ENCODE measurements around the gene FREM3. TPM values are rescaled to one million over a fixed set of nuclear protein-coding genes. Genes with fewer than 3 reads are reported as not detected.

The FREM3 gene
- total RNA-seq, 4 donors from 2014 or later: not detected

GRCh38 chr4:143581331-143581946, 119.0 kb downstream of the FREM3 start:
- no peak for TF ChIP-seq CTCF (IDR thresholded peaks at IDR 0.05; ENCODE audit: low read depth)

- no peak for TF ChIP-seq CTCF (IDR thresholded peaks at IDR 0.05; ENCODE audit: low read depth)
These were observed 125.1 kb downstream of the FREM3 start for GRCh38 chr4:143575331-143575730.

- no peak for TF ChIP-seq CTCF (IDR thresholded peaks at IDR 0.05; ENCODE audit: low read depth)
These were observed 136.0 kb downstream of the FREM3 start for GRCh38 chr4:143564472-143564871.

GRCh38 chr4:143559757-143560147, 140.7 kb downstream of the FREM3 start:
- TF ChIP-seq CTCF (IDR thresholded peaks at IDR 0.05; ENCODE audit: low read depth): no peak

- TF ChIP-seq CTCF (IDR thresholded peaks at IDR 0.05; ENCODE audit: low read depth): no peak
These were observed 141.4 kb downstream of the FREM3 start for GRCh38 chr4:143558823-143559756.

GRCh38 chr4:143558286-143558685, 142.2 kb downstream of the FREM3 start:
- TF ChIP-seq CTCF (IDR thresholded peaks at IDR 0.05; ENCODE audit: low read depth): no peak

GRCh38 chr4:143555676-143556075, 144.8 kb downstream of the FREM3 start:
- TF ChIP-seq CTCF (IDR thresholded peaks at IDR 0.05; ENCODE audit: low read depth): no peak

Measured in subcutaneous adipose tissue (tissue), 4 donors.